ENCODE results near the gene CALHM4.
"Not testable (repeated sequence)": the region's sequence is repeated elsewhere in the genome, so short reads cannot be mapped to it uniquely, and the experiment has no call there.

CALHM4 gene

GRCh38 chr6:116595247-116595646 is 41.7 kb downstream of the CALHM4 start:
- H3K27ac ChIP-seq (ENCODE audit: low read length): no peak overlapping the region
- H3K36me3 ChIP-seq (ENCODE audit: insufficient read depth, low read length): peaks cover 44% of the 10 kb centered on the region
- no peaks in the 10 kb centered on the region for H3K4me1 ChIP-seq (ENCODE audit: insufficient read depth, low read length)
- no peak overlapping the region for H3K4me3 ChIP-seq (ENCODE audit: low read depth in 1 of 2, low read length in 2 of 2)
- DNase-seq (no peak), ATAC-seq (ENCODE audit: insufficient read depth, low read depth) (no peak)
- TF ChIP-seq EZH2 (IDR thresholded peaks at IDR 0.05; ENCODE audit: borderline replicate concordance, low read depth, low read length, severe bottlenecking) (no peak), CTCF (IDR thresholded peaks at IDR 0.05; ENCODE audit: borderline replicate concordance, extremely low read depth, low read length, poor library complexity, severe bottlenecking) (no peak)
- H3K79me2 ChIP-seq (ENCODE audit: insufficient read depth, low read length): no peaks in the 10 kb centered on the region
- H3K27me3 ChIP-seq (ENCODE audit: insufficient read depth, low read length, poor library complexity): no peaks in the 10 kb centered on the region
- H2AFZ ChIP-seq (ENCODE audit: low read depth, low read length): no peak overlapping the region
- no peaks in the 10 kb centered on the region for H3K9me3 ChIP-seq (ENCODE audit: insufficient read depth, low read length, severe bottlenecking)
- no peak overlapping the region for H3K9ac ChIP-seq (ENCODE audit: low read depth, low read length)
- H3K4me2 ChIP-seq (ENCODE audit: insufficient read depth, low read length): no peak overlapping the region
- no peaks in the 10 kb centered on the region for H4K20me1 ChIP-seq (ENCODE audit: insufficient read depth, low read length)

- DNase-seq (peak; percentile 27), ATAC-seq (ENCODE audit: insufficient read depth, low read depth) (peak; percentile 61; the same call in 1 of the 3 replicates)
- no peak overlapping the region for H2AFZ ChIP-seq (ENCODE audit: low read depth, low read length)
- H3K4me1 ChIP-seq (ENCODE audit: insufficient read depth, low read length): no peaks in the 10 kb centered on the region
- no peak overlapping the region for H3K4me2 ChIP-seq (ENCODE audit: insufficient read depth, low read length)
- H3K4me3 ChIP-seq (ENCODE audit: low read depth in 1 of 2, low read length in 2 of 2): no peak overlapping the region
- no peaks in the 10 kb centered on the region for H3K9me3 ChIP-seq (ENCODE audit: insufficient read depth, low read length, severe bottlenecking)
- no peaks in the 10 kb centered on the region for H3K27me3 ChIP-seq (ENCODE audit: insufficient read depth, low read length, poor library complexity)
- no peak overlapping the region for H3K27ac ChIP-seq (ENCODE audit: low read length)
- no peak overlapping the region for H3K9ac ChIP-seq (ENCODE audit: low read depth, low read length)
- TF ChIP-seq CTCF (IDR thresholded peaks at IDR 0.05; ENCODE audit: borderline replicate concordance, extremely low read depth, low read length, poor library complexity, severe bottlenecking) (no peak), EZH2 (IDR thresholded peaks at IDR 0.05; ENCODE audit: borderline replicate concordance, low read depth, low read length, severe bottlenecking) (no peak)
- H4K20me1 ChIP-seq (ENCODE audit: insufficient read depth, low read length): no peaks in the 10 kb centered on the region
- H3K79me2 ChIP-seq (ENCODE audit: insufficient read depth, low read length): no peaks in the 10 kb centered on the region
- H3K36me3 ChIP-seq (ENCODE audit: insufficient read depth, low read length): peaks cover 28% of the 10 kb centered on the region
Observed at GRCh38 chr6:116596815-116597214, 43.3 kb downstream of the CALHM4 start.

GRCh38 chr6:116603916-116604315 is 50.4 kb downstream of the CALHM4 start:
- not testable (repeated sequence) for ATAC-seq (ENCODE audit: insufficient read depth, low read depth); H3K79me2 ChIP-seq (ENCODE audit: insufficient read depth, low read length); H3K27me3 ChIP-seq (ENCODE audit: insufficient read depth, low read length, poor library complexity)

GRCh38 chr6:116604868-116605267 is 51.3 kb downstream of the CALHM4 start:
- H3K4me1 ChIP-seq (ENCODE audit: insufficient read depth, low read length); H3K27ac ChIP-seq (ENCODE audit: low read length); ATAC-seq (ENCODE audit: insufficient read depth, low read depth): not testable (repeated sequence)

More at GRCh38 chr6:116603916-116604315, 50.4 kb downstream of the CALHM4 start:
- H3K27ac ChIP-seq (ENCODE audit: low read length); H3K4me1 ChIP-seq (ENCODE audit: insufficient read depth, low read length); H3K9ac ChIP-seq (ENCODE audit: low read depth, low read length); H3K4me2 ChIP-seq (ENCODE audit: insufficient read depth, low read length); H3K4me3 ChIP-seq (ENCODE audit: low read depth in 1 of 2, low read length in 2 of 2); H3K9me3 ChIP-seq (ENCODE audit: insufficient read depth, low read length, severe bottlenecking); H4K20me1 ChIP-seq (ENCODE audit: insufficient read depth, low read length); H2AFZ ChIP-seq (ENCODE audit: low read depth, low read length); DNase-seq; H3K36me3 ChIP-seq (ENCODE audit: insufficient read depth, low read length): not testable (repeated sequence)

More at GRCh38 chr6:116604868-116605267, 51.3 kb downstream of the CALHM4 start:
- H4K20me1 ChIP-seq (ENCODE audit: insufficient read depth, low read length); H3K27me3 ChIP-seq (ENCODE audit: insufficient read depth, low read length, poor library complexity); H2AFZ ChIP-seq (ENCODE audit: low read depth, low read length); H3K4me2 ChIP-seq (ENCODE audit: insufficient read depth, low read length); H3K4me3 ChIP-seq (ENCODE audit: low read depth in 1 of 2, low read length in 2 of 2); H3K9me3 ChIP-seq (ENCODE audit: insufficient read depth, low read length, severe bottlenecking); H3K9ac ChIP-seq (ENCODE audit: low read depth, low read length); DNase-seq; H3K36me3 ChIP-seq (ENCODE audit: insufficient read depth, low read length); H3K79me2 ChIP-seq (ENCODE audit: insufficient read depth, low read length): not testable (repeated sequence)

Data from DND-41 (cell line).